Measurements from ENCODE around the gene BORCS6. TPM values are rescaled to one million over a fixed set of nuclear protein-coding genes. Genes with fewer than 3 reads are reported as not detected.

The BORCS6 gene
- total and polyA plus RNA-seq, 2 experiments from 2014 or later, result 3.4 to 5.6 TPM

GRCh38 chr17:8162233-8162996 lies 27.6 kb downstream of the BORCS6 start, which contains the start of gene VAMP2:
Gene VAMP2 (minus strand): TSS chr17:8162948. CDS start chr17:8162879, 69 bp downstream.
- Histone ChIP-seq H3F3A (ENCODE audit: insufficient read depth) (peaks cover 39% of the 10 kb centered on the region), H3K27ac (peak within 1 kb of the TSS; percentile 82), H3K79me2 (ENCODE audit: insufficient read depth) (peaks cover 21% of the 10 kb centered on the region), H3K27me3 (replicated peaks; ENCODE audit: insufficient read depth) (no peaks in the 10 kb centered on the region), H3K9me2 (ENCODE audit: insufficient read depth) (no peaks in the 10 kb centered on the region), H4K20me1 (ENCODE audit: insufficient read depth) (no peaks in the 10 kb centered on the region), H2AFZ (peak within 1 kb of the TSS; percentile 80), H3K4me1 (ENCODE audit: insufficient read depth) (peaks cover 35% of the 10 kb centered on the region), H3K36me3 (ENCODE audit: low read depth) (no peaks in the 10 kb centered on the region), H3K4me3 (peak within 1 kb of the TSS; percentile 91), H3K9ac (peak within 1 kb of the TSS; percentile 100), H3K4me2 (ENCODE audit: unreplicated experiment) (peak within 1 kb of the TSS; percentile 83), H3K9me3 (ENCODE audit: low read depth) (no peaks in the 10 kb centered on the region)
- no peak for TF ChIP-seq EZH2 (IDR thresholded peaks at IDR 0.05; ENCODE audit: insufficient read depth, poor library complexity, severe bottlenecking)
- TF ChIP-seq EZH2phosphoT487 (IDR thresholded peaks at IDR 0.05; ENCODE audit: insufficient read depth, low read depth), result no peak
- DNase-seq, result peak; percentile 95
- in situ Hi-C loops (cut with MboI), result no loop called here
- WGBS, 2 experiments (ENCODE audit: low coverage in 1 of 2, low lambda C conversion rate in 2 of 2, missing lambda C conversion rate in 2 of 2), result 0 to 2% methylated on average over 17 to 59 of the region's 75 CpGs

GRCh38 chr17:8161289-8162232 lies 28.4 kb downstream of the BORCS6 start:
- H3K9me2 ChIP-seq (ENCODE audit: insufficient read depth), result no peaks in the 10 kb centered on the region
- H3K36me3 ChIP-seq (ENCODE audit: low read depth), result no peaks in the 10 kb centered on the region
- in situ Hi-C loops (cut with MboI), result no loop called here
- no peaks in the 10 kb centered on the region for H3K27me3 ChIP-seq (replicated peaks; ENCODE audit: insufficient read depth)
- H3K4me1 ChIP-seq (ENCODE audit: insufficient read depth), result peaks cover 39% of the 10 kb centered on the region
- TF ChIP-seq EZH2 (IDR thresholded peaks at IDR 0.05; ENCODE audit: insufficient read depth, poor library complexity, severe bottlenecking), result no peak
- TF ChIP-seq EZH2phosphoT487 (IDR thresholded peaks at IDR 0.05; ENCODE audit: insufficient read depth, low read depth), result no peak
- no peaks in the 10 kb centered on the region for H3K9me3 ChIP-seq (ENCODE audit: low read depth)
- H3K9ac ChIP-seq, result peak overlapping the region; percentile 100
- 51 to 52% methylated on average over 19 of the region's 19 CpGs for WGBS, 2 experiments (ENCODE audit: low coverage in 1 of 2, low lambda C conversion rate in 2 of 2, missing lambda C conversion rate in 2 of 2)
- peak overlapping the region; percentile 91 for H3K4me3 ChIP-seq
- H3F3A ChIP-seq (ENCODE audit: insufficient read depth), result peaks cover 42% of the 10 kb centered on the region
- H4K20me1 ChIP-seq (ENCODE audit: insufficient read depth), result no peaks in the 10 kb centered on the region
- no peak overlapping the region for H2AFZ ChIP-seq
- H3K4me2 ChIP-seq (ENCODE audit: unreplicated experiment), result peak overlapping the region; percentile 83
- H3K27ac ChIP-seq, result peak overlapping the region; percentile 73
- no peak for DNase-seq
- peaks cover 21% of the 10 kb centered on the region for H3K79me2 ChIP-seq (ENCODE audit: insufficient read depth)

- Histone ChIP-seq H3K27me3 (replicated peaks; ENCODE audit: insufficient read depth) (no peaks in the 10 kb centered on the region), H3K4me3 (0 out of 2 replicates have a peak overlapping the region, but pooled peaks have one; percentile 91), H3K9me3 (ENCODE audit: low read depth) (no peaks in the 10 kb centered on the region), H3K27ac (0 out of 2 replicates have a peak overlapping the region, but pooled peaks have one; percentile 2), H3K79me2 (ENCODE audit: insufficient read depth) (peaks cover 22% of the 10 kb centered on the region), H4K20me1 (ENCODE audit: insufficient read depth) (no peaks in the 10 kb centered on the region), H3F3A (ENCODE audit: insufficient read depth) (peaks cover 37% of the 10 kb centered on the region), H3K4me2 (ENCODE audit: unreplicated experiment) (no peak overlapping the region), H2AFZ (no peak overlapping the region), H3K36me3 (ENCODE audit: low read depth) (no peaks in the 10 kb centered on the region), H3K9ac (peak overlapping the region; percentile 100), H3K4me1 (ENCODE audit: insufficient read depth) (peaks cover 36% of the 10 kb centered on the region), H3K9me2 (ENCODE audit: insufficient read depth) (no peaks in the 10 kb centered on the region)
- WGBS, 2 experiments (ENCODE audit: low coverage in 1 of 2, low lambda C conversion rate in 2 of 2, missing lambda C conversion rate in 2 of 2), result 60 to 69% methylated on average over 5 of the region's 5 CpGs
- in situ Hi-C loops (cut with MboI), result no loop called here
- TF ChIP-seq EZH2 (IDR thresholded peaks at IDR 0.05; ENCODE audit: insufficient read depth, poor library complexity, severe bottlenecking) (no peak), EZH2phosphoT487 (IDR thresholded peaks at IDR 0.05; ENCODE audit: insufficient read depth, low read depth) (no peak)
- DNase-seq, result no peak
Measured at GRCh38 chr17:8160741-8161221, 29.2 kb downstream of the BORCS6 start.

GRCh38 chr17:8160224-8160577 lies 29.8 kb downstream of the BORCS6 start:
- WGBS, 2 experiments (ENCODE audit: low coverage in 1 of 2, low lambda C conversion rate in 2 of 2, missing lambda C conversion rate in 2 of 2), result 68 to 78% methylated on average over 3 to 4 of the region's 4 CpGs
- Histone ChIP-seq H4K20me1 (ENCODE audit: insufficient read depth) (no peaks in the 10 kb centered on the region), H3K4me2 (ENCODE audit: unreplicated experiment) (no peak overlapping the region), H3K27me3 (replicated peaks; ENCODE audit: insufficient read depth) (no peaks in the 10 kb centered on the region), H3K9ac (no peak overlapping the region), H3K9me3 (ENCODE audit: low read depth) (no peaks in the 10 kb centered on the region), H3K79me2 (ENCODE audit: insufficient read depth) (peaks cover 28% of the 10 kb centered on the region), H2AFZ (no peak overlapping the region), H3F3A (ENCODE audit: insufficient read depth) (peaks cover 37% of the 10 kb centered on the region), H3K4me3 (no peak overlapping the region), H3K27ac (no peak overlapping the region), H3K4me1 (ENCODE audit: insufficient read depth) (peaks cover 42% of the 10 kb centered on the region), H3K36me3 (ENCODE audit: low read depth) (no peaks in the 10 kb centered on the region), H3K9me2 (ENCODE audit: insufficient read depth) (no peaks in the 10 kb centered on the region)
- in situ Hi-C loops (cut with MboI), result no loop called here
- no peak for TF ChIP-seq EZH2 (IDR thresholded peaks at IDR 0.05; ENCODE audit: insufficient read depth, poor library complexity, severe bottlenecking)
- TF ChIP-seq EZH2phosphoT487 (IDR thresholded peaks at IDR 0.05; ENCODE audit: insufficient read depth, low read depth), result no peak
- no peak for DNase-seq
